ENCODE results near the gene ADAM10.
"Not testable (repeated sequence)": the region's sequence is repeated elsewhere in the genome, so short reads cannot be mapped to it uniquely, and the experiment has no call there.

The ADAM10 gene

DNA sequence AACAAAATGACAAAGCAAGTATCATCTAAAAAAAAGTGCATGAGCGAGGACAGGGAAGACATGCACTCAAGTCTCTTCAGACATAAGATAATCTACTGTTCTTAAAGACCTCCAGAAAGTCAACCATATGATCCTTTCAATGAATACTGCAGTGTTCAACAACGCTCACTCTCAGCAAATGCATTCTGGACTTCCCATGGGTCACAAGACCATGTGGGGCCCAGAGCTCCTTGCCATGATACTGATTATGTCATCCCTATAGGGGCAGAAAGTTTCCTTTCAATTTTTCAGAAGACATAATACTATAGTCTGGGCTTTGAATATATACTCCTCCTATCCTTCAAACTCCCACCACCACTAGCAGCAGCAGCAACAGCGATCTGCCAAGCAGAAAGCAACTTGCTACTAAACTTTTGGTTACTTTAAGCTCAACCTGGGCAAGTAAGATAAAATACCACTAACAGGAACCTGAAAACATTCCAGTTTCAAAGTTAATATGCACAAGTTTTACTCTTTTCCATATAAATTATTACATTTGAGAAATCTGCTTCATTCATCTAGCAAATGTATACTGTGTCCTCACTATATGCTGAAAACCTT is 143.5 kb downstream of the ADAM10 start:
- no peak for DNase-seq

DNA sequence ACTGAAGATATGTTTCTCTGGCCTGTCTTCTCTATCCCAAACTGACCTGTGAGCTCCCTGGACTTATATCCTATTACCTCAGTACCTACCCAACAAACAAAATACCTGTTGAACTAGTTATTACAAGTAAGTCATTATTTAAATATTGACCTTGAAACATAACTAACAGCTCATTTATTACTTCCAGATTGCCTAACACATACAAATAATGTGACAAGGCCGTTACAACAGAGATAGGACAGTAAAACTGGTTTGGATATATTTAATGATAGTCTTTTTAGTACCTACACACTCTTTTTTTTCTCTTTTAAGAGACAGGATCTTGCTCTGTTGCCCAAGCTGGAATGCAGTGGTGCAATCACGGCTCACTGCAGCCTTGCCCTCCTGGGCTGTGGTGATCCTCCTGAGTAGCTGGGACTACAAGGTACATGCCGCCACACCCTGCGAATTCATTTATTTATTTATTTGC is 145.0 kb downstream of the ADAM10 start:
- DNase-seq, result no peak

DNA sequence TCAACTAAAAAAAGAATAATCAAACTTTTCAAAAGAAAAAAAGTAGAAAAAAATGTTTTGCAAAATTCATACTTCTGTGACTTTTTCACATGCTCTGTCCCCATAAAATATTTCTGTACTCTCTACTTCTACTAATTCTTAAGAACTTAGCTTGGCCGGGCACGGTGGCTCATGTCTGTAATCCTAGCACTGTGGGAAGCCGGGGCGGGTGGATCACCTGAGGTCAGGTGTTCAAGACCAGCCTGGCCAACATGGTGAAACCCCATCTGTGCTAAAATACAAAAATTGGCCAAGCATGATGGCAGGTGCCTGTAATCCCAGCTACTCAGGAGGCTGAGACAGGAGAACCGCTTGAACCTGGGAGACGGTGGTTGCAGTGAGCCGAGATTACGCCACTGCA is 145.6 kb downstream of the ADAM10 start:
- DNase-seq, result not testable (repeated sequence)

DNA sequence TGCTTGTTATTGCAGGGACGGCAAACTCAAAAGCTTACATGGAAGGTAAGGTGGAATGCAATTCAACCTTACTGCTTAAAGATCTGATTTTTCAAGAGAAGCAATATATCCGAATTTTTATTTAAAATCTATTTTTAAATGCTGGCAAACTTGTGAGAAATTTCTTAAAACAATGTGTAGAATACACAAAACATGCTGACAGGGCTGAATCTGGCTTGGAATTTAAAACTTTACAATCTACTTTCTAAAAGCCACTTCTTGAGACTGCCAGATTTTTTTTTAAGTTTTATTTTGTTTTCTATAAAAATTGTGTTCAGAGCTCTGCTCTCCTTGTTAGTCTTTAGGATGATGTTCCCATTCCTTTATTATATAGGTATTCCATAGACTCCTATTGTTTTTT is 146.7 kb downstream of the ADAM10 start:
- no peak for DNase-seq

DNA sequence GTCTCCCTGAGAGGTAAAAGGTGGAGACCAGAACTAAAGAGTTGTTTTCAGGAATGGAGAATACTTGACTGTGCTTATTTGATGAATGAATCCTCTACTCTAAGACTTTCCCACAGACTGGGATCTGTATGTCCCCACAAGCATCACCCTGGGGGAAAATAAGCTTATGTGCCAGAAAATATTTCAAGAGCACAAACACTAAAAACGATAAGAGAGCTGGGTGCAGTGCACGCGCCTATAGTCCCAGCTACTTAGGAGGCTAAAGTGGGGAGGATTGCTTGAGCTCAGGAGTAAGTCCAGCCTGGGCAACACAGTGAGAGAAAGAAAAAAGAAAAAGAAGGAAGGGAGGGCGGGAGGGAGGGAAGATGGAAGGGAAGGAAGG is 150.7 kb downstream of the ADAM10 start:
- DNase-seq, result no peak

DNA sequence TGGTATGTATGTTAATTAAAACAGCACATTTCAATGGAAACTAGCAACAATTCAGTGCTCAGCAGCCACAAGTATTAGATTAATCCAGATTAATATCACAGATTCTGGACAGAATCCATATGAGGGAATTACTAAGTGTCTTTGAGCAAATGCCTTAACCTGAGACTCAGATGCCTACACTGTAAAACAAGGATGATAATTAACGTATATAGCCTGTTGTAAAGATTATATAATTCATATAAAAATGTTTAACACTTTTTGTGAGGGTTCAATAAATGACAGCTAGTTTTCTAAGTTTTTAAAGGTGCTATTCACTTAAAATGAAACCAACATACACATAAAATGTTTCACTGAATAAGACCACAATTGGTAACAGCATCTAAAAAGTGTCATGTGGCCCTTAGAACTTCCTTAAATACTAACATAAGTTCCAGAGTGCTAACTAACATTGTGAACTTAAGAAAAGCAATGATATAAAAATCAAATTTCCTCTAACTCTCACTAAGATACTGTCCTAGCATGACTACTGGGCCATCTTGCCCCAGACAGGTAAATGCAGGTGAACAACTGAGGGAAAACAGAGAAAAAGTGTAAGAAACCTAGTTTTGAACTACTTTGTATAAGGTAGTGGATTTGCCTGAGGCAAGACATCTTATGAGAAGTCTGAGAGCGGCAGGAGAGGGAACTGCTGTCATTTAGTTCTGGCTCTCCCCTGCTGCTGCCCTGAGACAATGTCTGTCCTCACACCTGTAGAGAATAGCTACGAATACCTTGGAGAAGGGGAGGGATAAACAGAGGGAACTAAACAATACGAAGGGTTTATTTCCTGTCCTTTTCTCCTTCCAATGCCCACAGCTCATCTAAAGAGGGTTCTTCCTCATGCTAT is 151.3 kb downstream of the ADAM10 start:
- no peak for DNase-seq

DNA sequence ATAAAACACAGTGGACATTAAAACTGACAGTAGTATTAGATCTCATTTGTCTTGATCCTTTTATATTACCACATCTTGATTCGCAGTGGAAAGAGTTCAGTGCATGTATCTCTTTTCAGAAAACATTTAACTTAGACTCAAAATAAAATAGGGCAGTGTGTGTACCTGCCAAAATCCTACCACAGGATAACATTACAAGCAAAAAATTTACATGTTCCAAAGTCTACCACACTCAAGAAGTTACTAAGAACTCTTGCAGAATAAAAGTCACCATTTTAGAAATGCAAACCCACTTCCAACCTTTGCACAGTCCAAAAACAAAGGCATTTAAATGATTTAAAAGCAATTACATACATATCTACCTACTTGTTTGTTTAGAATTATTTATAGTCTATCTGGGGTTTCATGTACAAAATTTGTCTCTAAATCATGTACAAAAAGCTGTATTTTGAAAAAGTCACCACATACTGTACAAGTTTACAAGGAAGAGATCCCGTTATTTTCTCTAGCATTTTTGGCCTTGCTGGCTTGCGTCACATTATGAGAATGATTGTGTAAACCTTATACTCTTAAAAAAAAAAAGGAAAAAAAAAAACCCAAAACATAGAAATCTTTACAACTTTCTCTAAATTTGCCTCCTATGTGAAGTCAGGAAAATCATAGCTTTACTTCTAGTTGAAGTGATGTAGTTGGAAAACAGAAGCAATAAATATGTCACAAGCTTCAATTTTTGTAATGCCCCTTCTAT is 153.8 kb downstream of the ADAM10 start:
- no peak for DNase-seq

DNA sequence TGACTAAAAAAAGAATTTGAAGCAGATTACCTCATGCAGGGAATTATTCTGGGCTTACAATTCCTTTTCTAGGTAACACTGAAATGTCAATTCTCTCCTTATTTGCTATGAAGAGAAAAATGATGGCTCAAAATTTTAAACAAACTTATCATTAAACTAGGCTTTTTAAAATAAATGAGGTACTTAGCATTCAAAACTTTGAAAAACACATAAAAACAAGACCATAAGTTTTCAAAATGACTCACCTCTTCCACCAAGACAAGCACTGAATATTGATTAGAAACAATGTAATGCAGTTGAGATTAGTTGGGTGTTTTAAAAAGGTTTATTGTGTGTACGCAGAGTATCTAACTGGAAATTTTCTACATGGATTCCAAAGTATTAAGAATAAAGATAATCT is 154.6 kb downstream of the ADAM10 start:
- peak; percentile 23 for DNase-seq

DNA sequence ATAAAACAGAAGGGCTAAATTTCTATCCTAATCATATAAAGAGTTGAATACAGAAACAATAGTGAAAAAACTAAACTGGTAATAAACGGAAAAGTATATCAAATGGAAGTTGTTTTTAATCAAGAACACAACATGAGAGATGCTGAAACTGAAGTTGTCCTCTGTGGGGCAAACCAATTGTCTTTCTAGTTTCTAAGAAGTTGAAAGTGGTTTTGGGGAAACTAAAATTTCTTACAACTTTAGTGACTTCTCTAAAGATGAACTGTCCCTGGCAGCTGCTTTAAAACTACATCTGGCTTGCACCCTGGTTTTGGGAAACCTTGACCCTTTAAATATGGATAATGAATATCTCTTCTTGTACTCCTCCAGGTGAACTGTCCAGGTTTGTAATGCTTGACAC is 155.6 kb downstream of the ADAM10 start:
- no peak for DNase-seq

DNA sequence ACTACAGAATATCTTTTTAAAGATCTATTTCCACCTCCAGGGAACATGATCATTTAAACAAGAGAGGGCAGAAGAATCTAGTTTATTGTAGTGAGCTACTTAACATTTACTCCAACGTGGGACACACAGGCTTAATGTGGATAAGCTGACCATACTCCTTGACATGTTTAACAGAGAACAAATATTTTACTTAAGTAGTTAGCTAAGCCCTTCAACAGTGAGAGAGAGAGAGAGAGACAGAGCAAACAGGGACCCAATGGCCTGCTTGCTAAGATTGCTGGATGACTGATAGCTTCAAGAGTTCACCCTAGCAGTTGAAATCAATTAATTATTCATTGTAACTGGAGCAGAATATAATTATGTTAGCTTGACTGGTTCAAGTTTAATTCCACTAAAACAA is 158.6 kb downstream of the ADAM10 start:
- no peak for DNase-seq

DNA sequence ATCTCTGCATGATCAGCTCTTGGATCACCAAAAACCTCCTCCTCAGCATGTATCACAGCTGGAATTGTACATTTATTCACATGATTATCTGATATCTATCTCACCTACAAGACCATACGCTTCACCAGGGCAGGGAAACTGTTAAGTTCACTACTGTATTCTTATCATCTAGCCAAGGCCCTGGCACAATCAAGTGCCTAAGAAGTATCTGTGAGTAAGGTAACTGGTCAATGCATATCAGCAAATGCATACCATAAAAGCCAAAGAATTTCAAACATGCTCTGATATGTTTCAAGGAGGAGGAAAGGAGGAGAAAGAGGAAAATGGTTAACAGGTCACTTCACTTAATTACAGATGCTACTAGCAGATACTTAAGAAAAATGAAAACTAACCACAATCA is 159.3 kb downstream of the ADAM10 start:
- DNase-seq, result no peak

DNA sequence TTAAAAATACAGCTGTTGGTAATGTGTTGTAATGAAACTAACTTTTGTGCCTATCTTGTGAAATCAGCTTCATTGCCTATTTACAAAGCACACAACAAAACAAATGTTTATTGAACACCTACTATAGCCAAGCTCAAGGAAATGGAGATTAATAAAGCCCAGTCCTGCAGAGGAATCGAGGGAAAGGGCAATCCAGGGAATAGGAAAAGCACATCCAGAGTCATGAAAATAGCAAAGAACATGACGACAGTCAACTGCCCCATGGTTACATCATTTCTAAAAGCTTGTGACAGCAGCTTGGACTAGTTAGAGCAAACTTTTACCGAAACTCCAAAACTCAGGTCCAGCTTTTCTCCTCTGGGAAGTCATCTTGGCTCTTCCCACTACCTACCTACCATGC is 160.5 kb downstream of the ADAM10 start:
- no peak for DNase-seq

DNA sequence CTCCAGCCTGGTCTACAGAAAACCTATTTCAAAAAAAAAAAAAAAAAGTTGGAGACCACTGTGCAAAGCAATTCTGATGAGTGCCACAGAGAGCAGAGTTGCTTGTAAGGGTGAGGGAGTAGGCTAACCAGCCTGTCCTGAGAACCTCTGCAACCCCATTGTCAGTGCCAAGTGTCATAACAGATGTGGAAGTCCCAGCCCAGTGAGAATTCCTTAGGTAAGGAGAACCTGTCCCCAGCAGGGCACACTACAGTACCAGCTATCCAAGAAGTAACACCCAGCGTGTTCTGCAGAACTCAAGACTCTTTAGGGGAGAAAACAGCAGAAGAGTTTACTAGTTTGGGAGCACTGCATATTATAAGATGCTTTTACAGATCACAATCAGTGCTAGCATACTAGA is 161.4 kb downstream of the ADAM10 start:
- no peak for DNase-seq

DNA sequence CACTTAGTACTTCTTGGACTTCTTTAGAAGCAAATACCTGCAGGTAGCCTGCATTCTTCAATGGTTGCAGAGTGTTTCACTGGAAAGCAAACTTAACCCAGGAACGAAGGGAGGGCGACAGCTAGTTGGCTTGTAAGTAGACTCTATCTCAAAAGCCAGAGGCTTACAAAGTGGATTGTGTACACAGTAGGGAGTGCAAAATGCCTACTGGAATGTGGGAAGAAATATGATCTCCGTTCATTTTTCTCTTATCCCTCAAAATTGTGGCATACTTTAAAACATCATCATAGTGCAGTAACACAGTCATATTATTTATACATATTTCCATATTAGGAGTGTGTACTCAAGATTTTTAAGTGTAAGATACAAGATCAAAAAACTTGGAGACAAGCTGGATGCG is 162.0 kb downstream of the ADAM10 start:
- no peak for DNase-seq

DNA sequence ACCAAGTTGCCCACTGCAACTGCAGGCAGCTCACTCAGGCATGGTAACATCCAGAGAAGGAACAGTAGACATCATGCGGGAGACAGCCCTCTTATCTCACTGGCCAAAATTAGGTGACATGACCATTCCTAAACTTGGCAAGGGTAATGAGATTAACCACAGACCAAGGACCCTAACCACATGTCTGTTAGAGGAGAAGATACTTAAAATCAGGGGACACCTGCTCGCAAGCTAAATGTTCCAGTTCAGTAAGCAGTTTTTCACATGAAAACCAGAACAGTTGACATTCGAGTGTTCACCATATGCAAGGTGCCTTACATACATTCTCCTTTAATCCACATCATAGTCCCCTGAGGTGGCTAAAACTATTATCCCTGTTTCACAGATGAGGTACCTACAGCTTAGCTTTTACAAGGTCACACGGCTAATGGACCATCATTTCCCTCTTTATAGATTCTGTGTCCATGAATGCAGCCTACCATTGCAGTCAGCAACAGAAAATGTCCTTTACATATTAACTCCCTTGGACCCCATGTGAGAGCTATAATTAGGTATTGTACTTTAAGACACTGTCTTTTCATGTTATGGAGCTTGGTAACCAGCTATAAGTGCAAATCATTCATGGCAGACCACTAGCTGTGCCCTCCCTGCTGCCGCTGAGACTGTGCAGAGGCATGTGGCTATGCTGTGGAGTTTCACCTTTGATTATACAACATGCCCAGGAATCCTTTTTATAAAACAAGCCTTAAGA is 163.6 kb downstream of the ADAM10 start:
- no peak for DNase-seq

DNA sequence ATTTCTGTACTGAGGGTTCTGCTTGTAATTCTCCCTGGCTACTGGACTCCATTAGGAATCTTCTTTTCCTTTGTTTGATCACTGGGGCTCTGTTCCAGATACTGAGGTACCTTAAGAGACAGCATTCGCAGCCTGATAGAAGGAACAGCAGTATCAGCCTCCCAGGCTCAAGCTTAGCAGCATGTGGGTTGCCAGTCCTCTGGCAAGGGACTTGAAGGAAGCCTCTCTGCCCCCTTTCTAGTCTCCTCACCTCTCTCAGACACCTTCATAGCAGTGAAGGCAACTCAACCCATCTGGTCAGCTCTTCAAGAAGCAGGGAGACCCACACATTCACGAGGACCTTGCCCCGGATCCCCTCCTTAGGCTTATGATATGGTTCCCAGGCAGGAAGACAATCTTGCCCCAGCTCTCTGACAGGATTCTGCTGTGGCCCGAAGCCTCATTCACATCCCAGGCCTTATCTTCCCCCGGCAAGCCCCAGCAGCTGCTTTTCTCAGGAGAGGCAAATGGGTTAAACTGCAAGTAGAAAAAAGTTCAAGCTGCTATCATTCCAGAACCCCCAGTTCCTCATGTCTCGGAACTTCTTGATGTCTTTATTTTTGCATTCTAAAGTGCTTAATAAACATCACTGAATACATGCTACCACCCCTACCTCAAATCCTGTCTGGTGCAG is 164.6 kb downstream of the ADAM10 start:
- no peak for DNase-seq

DNA sequence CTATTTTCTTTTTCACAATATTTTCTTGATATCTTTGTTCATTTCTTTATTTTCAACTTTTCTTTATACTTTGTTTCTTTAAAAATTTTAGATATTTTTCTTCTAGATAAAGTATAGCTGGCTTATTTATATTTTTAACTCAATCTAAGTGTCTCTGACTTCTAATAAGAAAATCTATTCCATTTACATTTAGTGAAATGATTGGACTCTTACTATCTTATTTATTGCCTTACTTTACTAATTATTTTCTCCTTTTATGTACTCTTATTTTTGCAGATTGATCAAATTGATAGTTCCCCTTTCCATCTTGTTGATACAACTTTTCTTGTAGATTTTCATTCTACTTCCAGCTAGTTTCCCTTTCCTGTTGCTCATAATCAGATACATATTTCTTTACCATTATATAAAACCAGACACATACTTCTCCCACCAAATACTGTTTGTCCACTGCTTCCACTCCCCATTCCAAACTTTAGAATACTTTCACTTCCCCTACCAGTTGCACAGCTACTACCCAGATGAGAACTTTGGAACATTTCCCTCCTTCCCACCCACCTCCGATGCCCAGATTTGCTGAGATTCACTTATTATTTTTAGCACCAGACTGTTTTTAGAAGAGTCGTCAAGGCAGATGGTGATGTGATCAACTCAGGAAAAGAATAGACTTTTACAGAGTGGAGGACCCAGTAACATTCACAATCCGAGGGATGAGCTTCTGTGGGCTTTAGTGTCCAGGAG is 166.2 kb downstream of the ADAM10 start:
- DNase-seq, result no peak

DNA sequence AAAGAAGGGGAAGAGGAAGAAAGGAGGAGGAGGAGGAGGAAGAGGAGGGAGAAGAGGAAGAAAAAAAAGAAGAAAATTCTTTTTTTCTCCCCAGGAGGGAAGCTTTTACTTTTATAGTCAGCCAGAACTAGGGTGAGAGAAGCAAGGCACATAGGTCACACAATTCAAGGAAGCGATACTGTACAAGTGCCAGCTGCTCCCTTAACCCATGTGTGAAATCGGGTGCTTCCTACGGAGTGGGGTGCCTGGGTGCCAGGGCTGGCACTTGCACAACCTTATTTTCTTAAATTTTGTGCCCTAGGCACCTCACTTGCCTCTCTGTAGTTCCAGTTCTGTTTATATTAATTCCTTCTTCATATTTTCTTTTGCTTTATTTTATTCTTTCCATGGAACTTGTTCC is 167.3 kb downstream of the ADAM10 start:
- DNase-seq, result no peak

DNA sequence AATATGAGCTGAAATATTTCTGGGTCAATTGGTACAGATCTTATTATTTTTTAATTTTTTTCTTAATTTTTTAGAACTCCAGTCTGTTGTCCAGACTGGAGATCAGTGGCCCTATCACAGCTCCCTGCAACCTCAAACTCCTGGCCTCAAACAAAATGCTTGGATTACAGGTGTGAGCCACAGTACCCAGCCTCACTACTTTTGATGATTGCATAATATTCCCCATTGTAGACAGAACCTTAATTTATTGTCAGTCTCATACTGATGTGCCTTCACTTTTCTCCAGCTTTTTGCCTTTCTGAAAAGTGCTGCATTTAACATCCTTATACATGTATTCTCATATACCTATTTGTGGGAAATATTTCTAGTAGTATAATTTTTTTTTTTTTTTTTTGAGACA is 172.8 kb downstream of the ADAM10 start:
- DNase-seq, result no peak

DNA sequence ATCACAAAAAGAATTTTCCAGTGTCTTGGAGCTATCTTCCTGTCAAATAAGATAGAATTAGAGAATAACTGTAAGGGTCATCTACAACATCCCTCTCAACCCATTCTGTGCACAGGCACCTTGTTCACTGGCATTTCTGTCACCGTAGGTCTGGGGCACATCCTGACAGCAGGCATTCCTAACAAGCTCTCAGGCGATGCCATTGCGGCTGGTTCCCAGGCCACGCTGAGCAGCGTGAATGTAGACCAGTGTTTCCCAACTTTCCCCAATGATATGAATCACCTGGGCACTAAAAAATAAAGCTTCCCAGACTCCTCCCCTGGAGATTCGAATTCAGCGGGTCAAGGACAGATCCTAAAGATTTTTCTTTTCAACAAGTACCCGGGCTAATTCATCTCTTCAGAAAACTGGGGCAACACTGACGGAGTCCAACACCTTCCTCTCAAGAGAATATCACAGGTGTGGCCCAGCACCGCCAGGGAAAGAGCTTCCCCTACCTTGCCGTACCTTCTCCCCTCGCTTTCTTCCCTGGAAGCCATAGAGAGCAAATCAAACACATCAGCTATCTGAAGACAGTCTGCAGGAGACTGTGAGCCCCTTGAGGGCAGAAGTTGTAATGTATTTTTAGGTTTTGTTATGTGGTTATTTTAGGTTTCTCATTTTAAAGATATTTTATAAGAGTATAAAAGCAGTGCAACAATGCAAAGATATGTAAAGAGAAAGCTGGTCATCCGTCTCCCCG is 174.3 kb downstream of the ADAM10 start:
- DNase-seq, result no peak

DNA sequence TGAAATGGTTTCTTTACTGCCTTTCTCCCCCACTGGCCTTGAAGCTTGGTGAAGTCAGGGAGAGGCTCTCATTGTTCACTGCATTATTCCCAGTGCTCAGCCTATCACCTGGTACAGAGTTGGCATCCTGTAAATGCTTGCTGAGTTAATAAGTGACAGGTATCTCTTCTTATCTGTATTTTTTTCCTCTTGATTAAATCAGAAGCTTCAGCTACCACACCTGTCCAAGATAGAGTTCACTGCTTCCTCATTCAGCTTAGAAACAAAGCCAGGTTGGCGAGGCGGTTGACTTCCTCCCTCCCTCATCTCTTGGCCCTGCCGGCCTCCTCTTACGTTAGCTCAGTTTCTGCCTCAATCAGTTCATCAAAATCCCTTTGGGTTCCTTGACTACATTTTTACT is 174.9 kb downstream of the ADAM10 start:
- DNase-seq, result no peak

Data from activated CD4-positive, alpha-beta T cell treated with anti-CD3 and anti-CD28 coated beads, Interleukin-2, Interleukin-6, amounts not matched to agents 100 ng/mL and 50 ng/mL, durations not matched to agents 16 hours and 8 hours (primary cell).